T-helper 1 cell (primary cell): ENCODE results near the gene SPTLC3.

Experiments
- DNase-seq, 5 donors: peaks; one replicate each; pipeline ENCODE4 v3.0.0-alpha.2; 2012 to 2020

SPTLC3 gene

GRCh38 chr20:13034115-13034514, 25.3 kb downstream of the SPTLC3 start:
- DNase-seq, result no peak

GRCh38 chr20:13034936-13035335, 26.2 kb downstream of the SPTLC3 start:
- no peak for DNase-seq

DNA sequence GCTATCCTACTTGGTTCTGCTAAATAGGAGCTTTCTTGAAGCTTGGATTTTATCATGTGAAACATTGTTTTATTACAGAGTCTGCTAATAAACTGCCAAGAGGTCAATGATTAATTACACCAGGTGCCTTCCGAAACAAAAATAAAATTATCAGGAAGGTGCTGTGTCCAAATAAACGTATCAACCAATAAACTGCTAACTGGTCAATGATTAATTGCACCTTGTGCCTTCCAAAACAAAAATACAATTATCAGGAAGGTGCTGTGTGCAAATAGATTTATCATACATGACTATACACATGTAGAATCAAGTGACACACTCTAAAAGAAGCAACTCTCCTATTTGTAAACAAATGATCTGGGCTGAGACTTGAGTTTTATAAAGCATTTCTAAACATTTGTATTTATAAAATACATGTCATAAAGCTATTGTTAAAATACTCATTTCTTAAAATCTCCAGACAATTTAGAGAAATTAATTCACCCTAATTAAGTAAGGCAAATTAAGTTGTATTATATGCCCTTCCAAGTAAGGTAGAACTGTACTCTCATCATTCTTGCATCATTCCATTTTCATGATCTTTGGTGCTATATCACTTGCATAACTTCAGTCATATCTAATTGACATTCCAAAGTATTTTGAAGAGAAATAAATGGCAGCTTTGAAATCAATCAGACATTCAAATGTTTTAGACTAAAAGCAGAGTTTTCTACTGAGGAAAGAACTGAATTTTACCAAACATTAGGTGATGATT, 26.8 kb downstream of the SPTLC3 start:
- no peak for DNase-seq

GRCh38 chr20:13037727-13038126, 29.0 kb downstream of the SPTLC3 start:
- no peak for DNase-seq

DNA sequence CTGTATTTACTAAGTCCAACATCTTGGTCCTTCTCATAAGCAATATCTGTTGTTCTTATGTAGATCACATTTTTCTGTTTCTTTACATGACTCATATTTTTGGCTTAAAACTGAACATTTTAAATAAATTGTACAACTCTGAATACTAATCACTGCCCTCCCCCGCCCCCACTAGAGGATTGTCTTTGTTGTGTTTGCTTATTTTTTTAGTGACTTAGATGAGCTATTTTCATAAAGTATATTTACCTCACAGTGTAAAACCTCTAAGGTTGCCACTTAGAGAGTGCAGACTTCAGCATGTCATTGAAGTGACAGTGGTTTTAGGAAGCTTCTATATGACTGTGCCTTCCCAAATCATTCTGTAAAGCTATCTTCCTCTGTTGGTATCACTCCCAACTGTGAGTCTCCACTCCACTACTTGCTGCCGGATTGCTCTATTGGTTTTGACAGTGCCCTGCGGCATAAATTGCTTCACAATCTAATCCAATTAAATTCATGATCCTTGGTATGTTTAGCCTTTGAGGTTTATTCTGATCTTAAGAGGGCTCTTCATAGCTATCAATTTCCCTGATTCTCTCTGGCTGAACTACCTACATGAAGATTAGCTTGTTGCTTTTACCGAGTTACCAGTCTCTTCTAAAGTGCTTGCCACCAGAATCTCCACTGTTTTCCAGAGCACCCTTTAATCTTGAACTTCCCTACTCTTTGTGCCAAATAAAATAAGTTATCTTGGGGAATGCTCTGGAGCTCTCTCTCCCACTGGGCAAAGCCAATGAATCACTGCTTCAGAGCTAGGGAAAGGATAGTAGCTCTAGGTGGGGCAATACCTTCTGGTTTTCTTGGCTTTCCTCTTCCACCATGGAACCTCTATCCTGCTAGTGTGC, 33.0 kb downstream of the SPTLC3 start:
- no peak for DNase-seq

GRCh38 chr20:13042458-13042794, 33.7 kb downstream of the SPTLC3 start:
- no peak for DNase-seq

- DNase-seq, result no peak
Observed at GRCh38 chr20:13046409-13046808, 37.6 kb downstream of the SPTLC3 start.

DNA sequence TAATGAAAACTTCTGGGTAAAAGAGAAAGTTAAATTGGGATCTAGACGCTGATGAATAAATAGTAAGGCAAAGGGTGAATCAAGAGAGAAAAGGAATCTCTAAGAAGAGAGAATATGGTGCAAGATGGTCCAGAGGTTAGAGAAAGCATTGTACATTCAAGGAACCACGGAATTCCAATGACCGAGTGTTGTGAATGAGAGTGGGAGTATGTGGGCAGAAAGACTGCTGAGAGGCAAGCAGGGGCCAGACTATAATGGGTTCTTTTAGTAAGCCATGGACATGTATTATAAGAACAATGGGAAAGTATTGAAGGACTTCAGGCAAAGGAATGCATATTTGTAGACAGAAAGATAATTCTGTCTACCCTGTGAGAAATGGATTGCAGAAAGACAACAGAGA, 45.2 kb downstream of the SPTLC3 start:
- no peak for DNase-seq

GRCh38 chr20:13058666-13059389, 50.1 kb downstream of the SPTLC3 start:
- DNase-seq, result no peak

DNA sequence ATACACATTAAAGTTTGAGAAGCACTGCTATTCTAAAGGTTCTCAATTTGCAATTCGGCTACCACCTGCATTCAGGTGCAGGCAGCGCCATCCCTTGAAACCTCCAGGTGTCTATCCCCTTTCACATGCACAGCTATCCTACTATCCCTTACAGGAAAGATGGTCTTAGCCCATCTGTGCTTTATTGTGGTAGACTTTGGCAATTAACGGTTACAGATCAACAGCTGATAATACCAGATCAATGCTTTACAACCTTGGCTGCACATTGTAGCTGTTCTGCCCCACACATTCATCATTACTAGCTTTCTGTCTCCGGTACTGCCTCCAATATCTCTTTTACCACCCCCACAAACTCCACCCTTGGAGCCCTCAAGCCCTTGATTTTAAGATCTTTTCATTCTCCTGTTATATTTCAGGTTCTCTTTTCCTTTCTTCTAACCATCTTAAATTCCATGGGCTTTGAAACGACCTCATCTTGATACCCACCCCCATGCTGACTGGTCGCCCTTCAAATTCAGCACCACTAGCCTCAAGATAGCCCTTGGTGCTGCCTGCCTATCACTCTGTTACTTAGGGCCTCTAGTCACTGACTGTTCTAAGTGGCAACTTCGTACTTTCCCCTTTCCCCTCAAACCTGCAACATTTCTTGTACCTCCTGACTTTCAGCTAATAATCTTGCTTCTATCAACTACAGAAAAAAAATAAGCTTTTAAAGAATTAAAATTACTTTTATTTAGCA, 50.8 kb downstream of the SPTLC3 start:
- no peak for DNase-seq

DNA sequence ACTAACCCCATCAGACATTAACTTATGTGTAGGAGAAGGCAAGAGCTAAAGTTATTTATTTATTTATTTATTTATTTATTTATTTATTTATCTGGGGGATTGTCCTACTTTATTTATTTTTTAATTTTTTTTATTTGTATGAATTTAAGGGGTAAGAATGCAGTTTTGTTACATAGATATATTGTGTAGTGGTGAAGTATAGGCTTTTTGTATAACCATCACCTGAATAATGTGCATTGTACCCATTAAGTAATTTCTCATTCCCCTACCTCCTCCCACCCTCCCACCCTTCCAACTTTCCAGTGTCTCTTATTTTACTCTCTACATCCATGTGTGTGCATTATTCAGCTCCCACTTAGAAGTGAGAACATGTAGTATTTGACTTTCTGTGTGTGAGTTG, 51.6 kb downstream of the SPTLC3 start:
- no peak for DNase-seq

DNA sequence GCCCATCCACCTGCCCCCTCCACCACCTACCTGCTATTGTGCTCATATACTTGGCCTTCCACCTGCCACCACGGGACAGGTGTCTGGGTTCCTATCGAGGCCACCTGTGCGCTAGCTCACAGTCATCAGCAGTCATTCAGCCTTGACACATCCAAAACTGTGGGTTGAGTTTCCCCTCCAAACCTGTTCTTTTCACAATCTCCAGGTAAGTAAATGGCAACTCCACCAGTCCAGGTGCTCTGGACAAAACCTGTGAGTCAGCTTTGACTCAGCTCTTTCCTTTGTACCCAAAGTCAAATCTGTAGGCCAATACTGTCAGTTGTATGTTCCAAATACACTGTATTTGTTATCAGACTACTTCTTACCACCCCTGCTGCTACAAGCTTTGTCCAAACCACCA, 52.6 kb downstream of the SPTLC3 start:
- DNase-seq, result no peak

DNA sequence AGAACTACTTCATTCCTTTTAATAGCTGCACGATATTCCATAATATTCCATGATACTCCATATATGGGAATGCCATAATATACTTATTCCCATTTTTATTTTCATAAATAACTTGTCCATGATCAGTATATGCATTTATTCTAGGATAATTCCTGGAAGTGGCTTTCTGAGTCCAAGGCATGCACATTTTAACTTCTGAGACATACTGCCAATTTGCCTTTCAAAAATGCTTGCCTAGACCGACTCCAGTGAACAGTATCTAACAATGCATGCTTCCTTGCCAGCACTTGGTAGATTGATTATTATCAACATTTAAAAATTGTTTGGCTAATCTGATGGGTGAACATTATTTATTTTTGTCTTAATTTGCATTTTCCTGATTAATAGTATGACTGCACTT, 54.0 kb downstream of the SPTLC3 start:
- DNase-seq, result no peak

GRCh38 chr20:13068336-13068735, 59.6 kb downstream of the SPTLC3 start:
- no peak for DNase-seq

- DNase-seq, result no peak
Observed at GRCh38 chr20:13081877-13082276, 73.1 kb downstream of the SPTLC3 start.

DNA sequence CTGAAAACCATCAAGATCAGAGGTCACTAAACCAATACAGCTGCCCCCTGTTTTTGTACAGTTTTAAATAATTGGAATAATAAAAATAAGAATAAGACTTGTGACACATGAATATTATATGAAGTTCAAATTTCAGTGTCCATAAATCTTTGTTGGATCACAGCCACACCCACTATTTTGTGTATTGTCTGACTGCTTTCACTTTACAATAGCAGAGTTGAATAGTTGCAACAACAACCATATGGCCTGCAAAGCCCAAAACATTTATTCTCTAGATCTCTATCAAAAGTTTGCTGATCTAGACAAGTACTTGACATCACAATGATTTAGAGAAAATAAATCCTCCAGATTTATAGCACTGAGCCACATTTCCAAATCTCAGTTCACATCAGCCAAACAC, 73.6 kb downstream of the SPTLC3 start:
- DNase-seq, result no peak

GRCh38 chr20:13085275-13085674, 76.5 kb downstream of the SPTLC3 start:
- DNase-seq, result no peak

DNA sequence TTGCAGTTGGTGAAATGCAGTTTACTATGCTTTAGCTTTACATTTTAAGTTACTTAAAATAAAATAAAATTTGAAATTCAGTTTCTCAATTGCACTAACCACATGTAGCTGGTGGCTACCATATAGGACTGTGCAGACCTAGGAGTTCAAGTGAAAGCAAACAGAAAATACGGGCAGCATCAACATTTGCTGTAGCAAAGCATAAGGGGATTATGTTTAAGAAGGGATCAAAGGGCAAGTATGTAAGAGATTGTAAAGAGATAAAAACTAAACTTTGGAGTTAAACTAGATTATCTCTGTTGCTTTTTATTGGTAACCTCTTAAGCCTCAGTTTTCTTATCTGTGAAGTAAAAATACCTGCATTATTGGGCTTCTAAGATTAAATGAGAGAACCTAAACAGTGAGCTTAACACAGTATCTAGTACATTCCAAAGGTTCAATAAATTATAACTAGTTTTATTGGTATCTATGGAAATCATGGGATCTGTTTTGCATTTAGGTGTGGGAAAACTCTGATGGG, 81.2 kb downstream of the SPTLC3 start:
- DNase-seq, result no peak

- no peak for DNase-seq
Observed at GRCh38 chr20:13092111-13092510, 83.3 kb downstream of the SPTLC3 start.

DNA sequence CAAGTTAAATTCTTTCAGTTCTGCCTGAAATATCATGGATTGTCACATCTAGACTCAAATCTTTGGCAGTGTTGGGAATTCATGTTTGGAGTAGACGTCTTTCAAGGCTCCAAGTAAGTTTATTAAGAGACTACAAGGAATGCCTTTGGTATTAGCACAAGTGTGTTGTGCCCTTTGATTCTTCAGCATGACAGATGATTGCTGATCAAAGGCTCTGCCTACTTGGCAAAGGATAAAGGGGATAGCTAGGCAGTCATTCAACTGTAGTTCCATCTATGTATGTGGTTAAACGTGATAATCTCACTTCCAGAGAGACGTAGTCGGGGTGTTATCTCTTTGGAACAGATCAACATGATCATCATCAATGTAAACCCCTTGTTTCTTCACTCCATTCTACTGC, 86.2 kb downstream of the SPTLC3 start:
- no peak for DNase-seq

DNA sequence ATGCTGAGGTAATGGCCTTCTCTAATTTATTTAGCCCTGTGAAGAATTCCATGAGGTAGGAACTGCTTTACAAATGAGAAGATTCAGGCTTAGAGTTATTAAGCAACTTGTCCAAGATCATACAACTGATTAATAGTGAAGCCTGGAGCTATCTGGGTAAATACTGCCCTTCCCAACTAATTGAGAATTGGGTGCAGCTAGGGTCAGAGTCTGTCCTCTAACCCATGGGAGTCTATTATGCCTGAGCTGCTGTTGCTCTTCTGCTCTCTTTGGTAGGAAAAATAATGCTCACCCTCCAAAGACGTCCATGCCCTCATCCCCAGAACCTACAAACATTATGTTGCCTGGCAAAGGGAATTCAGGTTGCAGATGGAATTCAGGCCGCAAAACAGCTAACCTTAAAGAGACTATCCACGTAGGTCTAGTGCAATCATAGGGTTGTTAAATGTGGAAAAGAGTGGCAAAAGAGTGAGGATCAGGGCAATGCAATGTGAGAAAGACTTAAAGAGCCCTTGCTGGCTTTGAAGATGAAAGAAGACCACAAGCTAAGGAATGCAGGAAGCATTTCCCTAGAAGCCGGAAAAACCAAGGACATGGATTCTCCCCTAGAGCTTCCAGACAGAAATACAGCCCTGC, 90.1 kb downstream of the SPTLC3 start:
- DNase-seq, result no peak

DNA sequence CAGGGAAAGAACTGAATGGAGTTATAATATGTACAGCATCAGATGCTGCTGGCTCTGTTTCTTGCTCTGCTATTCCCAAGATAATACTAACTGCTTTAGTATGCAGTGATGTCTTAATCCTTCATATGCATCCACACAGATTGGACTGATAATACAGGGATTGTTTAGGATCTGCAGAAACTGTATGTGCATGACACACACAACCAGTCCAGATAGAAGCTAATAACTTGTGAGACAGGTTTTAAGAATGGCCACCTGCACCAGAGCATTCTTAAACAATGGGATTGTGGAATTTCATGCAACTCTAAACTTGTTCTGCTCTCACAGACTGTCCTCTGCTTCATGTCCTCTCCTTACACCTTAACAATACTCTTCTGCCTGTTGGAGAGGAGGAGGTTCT, 90.9 kb downstream of the SPTLC3 start:
- no peak for DNase-seq
